ENCODE results near the gene APOO. TPM values are rescaled to one million over a fixed set of nuclear protein-coding genes. Genes with fewer than 3 reads are reported as not detected.
A peak's percentile ranks its signal among the peaks of the same experiment; 100 is the strongest.

APOO gene
- polyA plus RNA-seq, 2 of the 4 experiments (the other 2 are of a cell fraction): 33.5 to 59.4 TPM

- TF ChIP-seq JUNB (IDR thresholded peaks at IDR 0.05) (no peak), HDAC2 (IDR thresholded peaks at IDR 0.05) (no peak), ZSCAN20 (CRISPR knock-in tag; IDR thresholded peaks at IDR 0.05) (no peak), NFE2L2 (conservative IDR thresholded peaks at IDR 0.05; ENCODE audit: low read length) (no peak), E2F6 (IDR thresholded peaks at IDR 0.05; ENCODE audit: borderline replicate concordance, low read depth) (no peak), KDM1A (IDR thresholded peaks at IDR 0.05; ENCODE audit: low read depth) (no peak), CBX8 (IDR thresholded peaks at IDR 0.05) (no peak), SMC3 (IDR thresholded peaks at IDR 0.05) (no peak), FOSB (CRISPR knock-in tag; IDR thresholded peaks at IDR 0.05) (no peak), JUN (IDR thresholded peaks at IDR 0.05) (no peak), KDM5A (IDR thresholded peaks at IDR 0.05) (no peak), ESRRA (IDR thresholded peaks at IDR 0.05; ENCODE audit: borderline replicate concordance, low read length) (no peak), PHF8 (IDR thresholded peaks at IDR 0.05; ENCODE audit: borderline replicate concordance, low read depth) (no peak), CEBPB (IDR thresholded peaks at IDR 0.05) (no peak), RFX5 (IDR thresholded peaks at IDR 0.05) (no peak), BHLHE40 (IDR thresholded peaks at IDR 0.05; ENCODE audit: low read depth, low read length) (no peak), ZNF302 (CRISPR knock-in tag; IDR thresholded peaks at IDR 0.05) (no peak)
- TF ChIP-seq, protein P1, sequence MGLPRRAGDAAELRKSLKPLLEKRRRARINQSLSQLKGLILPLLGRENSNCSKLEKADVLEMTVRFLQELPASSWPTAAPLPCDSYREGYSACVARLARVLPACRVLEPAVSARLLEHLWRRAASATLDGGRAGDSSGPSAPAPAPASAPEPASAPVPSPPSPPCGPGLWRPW (IDR thresholded peaks at IDR 0.05): no peak
- TF ChIP-seq, protein P2, sequence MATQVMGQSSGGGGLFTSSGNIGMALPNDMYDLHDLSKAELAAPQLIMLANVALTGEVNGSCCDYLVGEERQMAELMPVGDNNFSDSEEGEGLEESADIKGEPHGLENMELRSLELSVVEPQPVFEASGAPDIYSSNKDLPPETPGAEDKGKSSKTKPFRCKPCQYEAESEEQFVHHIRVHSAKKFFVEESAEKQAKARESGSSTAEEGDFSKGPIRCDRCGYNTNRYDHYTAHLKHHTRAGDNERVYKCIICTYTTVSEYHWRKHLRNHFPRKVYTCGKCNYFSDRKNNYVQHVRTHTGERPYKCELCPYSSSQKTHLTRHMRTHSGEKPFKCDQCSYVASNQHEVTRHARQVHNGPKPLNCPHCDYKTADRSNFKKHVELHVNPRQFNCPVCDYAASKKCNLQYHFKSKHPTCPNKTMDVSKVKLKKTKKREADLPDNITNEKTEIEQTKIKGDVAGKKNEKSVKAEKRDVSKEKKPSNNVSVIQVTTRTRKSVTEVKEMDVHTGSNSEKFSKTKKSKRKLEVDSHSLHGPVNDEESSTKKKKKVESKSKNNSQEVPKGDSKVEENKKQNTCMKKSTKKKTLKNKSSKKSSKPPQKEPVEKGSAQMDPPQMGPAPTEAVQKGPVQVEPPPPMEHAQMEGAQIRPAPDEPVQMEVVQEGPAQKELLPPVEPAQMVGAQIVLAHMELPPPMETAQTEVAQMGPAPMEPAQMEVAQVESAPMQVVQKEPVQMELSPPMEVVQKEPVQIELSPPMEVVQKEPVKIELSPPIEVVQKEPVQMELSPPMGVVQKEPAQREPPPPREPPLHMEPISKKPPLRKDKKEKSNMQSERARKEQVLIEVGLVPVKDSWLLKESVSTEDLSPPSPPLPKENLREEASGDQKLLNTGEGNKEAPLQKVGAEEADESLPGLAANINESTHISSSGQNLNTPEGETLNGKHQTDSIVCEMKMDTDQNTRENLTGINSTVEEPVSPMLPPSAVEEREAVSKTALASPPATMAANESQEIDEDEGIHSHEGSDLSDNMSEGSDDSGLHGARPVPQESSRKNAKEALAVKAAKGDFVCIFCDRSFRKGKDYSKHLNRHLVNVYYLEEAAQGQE (IDR thresholded peaks at IDR 0.05): no peak
- H3K27ac ChIP-seq: no peak overlapping the region
- H3K4me1 ChIP-seq: peaks cover 16% of the 10 kb centered on the region; the same call in 2 of the 3 replicates
- POLR2A ChIA-PET: no interaction called here
- 94% methylated on average over 11 of the region's 11 CpGs for WGBS (ENCODE audit: missing lambda C conversion rate)
- DNase-seq (ENCODE audit: low read depth in 1 of 2, low spot score in 1 of 2) (no peak), ATAC-seq (peak in 1 of 2 experiments; percentile 58; a peak in 3 of 6 replicates), FAIRE-seq (no peak)
- no peaks in the 10 kb centered on the region for H3K9me3 ChIP-seq
- no peak overlapping the region for H3K4me3 ChIP-seq
- CTCF ChIA-PET: no interaction called here
- no peak overlapping the region for H3K4me2 ChIP-seq
Measured at GRCh38 chrX:23953908-23954269, 46.2 kb upstream of the APOO start.

GRCh38 chrX:23952984-23953907 is 45.5 kb upstream of the APOO start:
- FAIRE-seq: peak; percentile 76
- peaks cover 16% of the 10 kb centered on the region; the same call in 2 of the 3 replicates for H3K4me1 ChIP-seq
- peak in 1 of 2 experiments; percentile 4 for DNase-seq (ENCODE audit: low read depth in 1 of 2, low spot score in 1 of 2)
- no peak overlapping the region for H3K4me3 ChIP-seq
- ChIA-PET CTCF (interaction anchor here (0.5 kb wide), 1 partner anchor 144 kb away, joined by 3 read pairs; no protein-coding TSS in a partner anchor), POLR2A (interaction anchor here (0.6 kb wide), 2 partner anchors 15 to 70 kb away, joined by 3 read pairs; no protein-coding TSS in a partner anchor)
- TF ChIP-seq TFCP2L1 (CRISPR knock-in tag; IDR thresholded peaks at IDR 0.05): no peak
- no peak for TF ChIP-seq SREBF2 (IDR thresholded peaks at IDR 0.05)
- TF ChIP-seq, protein P3, sequence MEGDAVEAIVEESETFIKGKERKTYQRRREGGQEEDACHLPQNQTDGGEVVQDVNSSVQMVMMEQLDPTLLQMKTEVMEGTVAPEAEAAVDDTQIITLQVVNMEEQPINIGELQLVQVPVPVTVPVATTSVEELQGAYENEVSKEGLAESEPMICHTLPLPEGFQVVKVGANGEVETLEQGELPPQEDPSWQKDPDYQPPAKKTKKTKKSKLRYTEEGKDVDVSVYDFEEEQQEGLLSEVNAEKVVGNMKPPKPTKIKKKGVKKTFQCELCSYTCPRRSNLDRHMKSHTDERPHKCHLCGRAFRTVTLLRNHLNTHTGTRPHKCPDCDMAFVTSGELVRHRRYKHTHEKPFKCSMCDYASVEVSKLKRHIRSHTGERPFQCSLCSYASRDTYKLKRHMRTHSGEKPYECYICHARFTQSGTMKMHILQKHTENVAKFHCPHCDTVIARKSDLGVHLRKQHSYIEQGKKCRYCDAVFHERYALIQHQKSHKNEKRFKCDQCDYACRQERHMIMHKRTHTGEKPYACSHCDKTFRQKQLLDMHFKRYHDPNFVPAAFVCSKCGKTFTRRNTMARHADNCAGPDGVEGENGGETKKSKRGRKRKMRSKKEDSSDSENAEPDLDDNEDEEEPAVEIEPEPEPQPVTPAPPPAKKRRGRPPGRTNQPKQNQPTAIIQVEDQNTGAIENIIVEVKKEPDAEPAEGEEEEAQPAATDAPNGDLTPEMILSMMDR (IDR thresholded peaks at IDR 0.05): no peak
- peak; percentile 54 to 67; a peak in 5 of 6 replicates for ATAC-seq
- peak overlapping the region; percentile 57 for H3K4me2 ChIP-seq
- H3K9me3 ChIP-seq: no peaks in the 10 kb centered on the region
- WGBS (ENCODE audit: missing lambda C conversion rate): 40% methylated on average over 9 of the region's 9 CpGs
- peak overlapping the region; percentile 60 to 75; a peak in 5 of 6 replicates for H3K27ac ChIP-seq
